HG03575 (cell line): ENCODE results near the gene TRPC4.

Experiments used
- ATAC-seq: cut with Tn5 transposase; IDR thresholded peaks from one replicate; pipeline ENCODE4 v1.9.1; 2021; ENCODE audit not compliant: unreplicated experiment, insufficient number of reproducible peaks, low FRiP score; ENCODE audit errors: extremely low read depth

The TRPC4 gene

GRCh38 chr13:37869756-37870488 is at the start of gene TRPC4:
Gene TRPC4 (minus strand): TSS chr13:37869772. CDS start chr13:37783333, 86,439 bp downstream.
- no peak for ATAC-seq

GRCh38 chr13:37918751-37919150 is 49.2 kb upstream of the TRPC4 start:
- ATAC-seq, result no peak

- no peak for ATAC-seq
Observed at GRCh38 chr13:37918116-37918714, 48.6 kb upstream of the TRPC4 start.

- ATAC-seq, result no peak
Observed at GRCh38 chr13:37914781-37915391, 45.3 kb upstream of the TRPC4 start.

- ATAC-seq, result no peak
Observed at GRCh38 chr13:37910790-37911189, 41.2 kb upstream of the TRPC4 start.

GRCh38 chr13:37906880-37907279 is 37.3 kb upstream of the TRPC4 start:
- no peak for ATAC-seq

GRCh38 chr13:37905736-37906135 is 36.2 kb upstream of the TRPC4 start:
- no peak for ATAC-seq

- no peak for ATAC-seq
Observed at GRCh38 chr13:37899753-37900152, 30.2 kb upstream of the TRPC4 start.

- ATAC-seq, result no peak
Observed at GRCh38 chr13:37893321-37893720, 23.7 kb upstream of the TRPC4 start.

- no peak for ATAC-seq
Observed at GRCh38 chr13:37889820-37890219, 20.2 kb upstream of the TRPC4 start.

- ATAC-seq, result no peak
Observed at GRCh38 chr13:37889102-37889501, 19.5 kb upstream of the TRPC4 start.

GRCh38 chr13:37886879-37887278 is 17.3 kb upstream of the TRPC4 start:
- ATAC-seq, result no peak

- ATAC-seq, result no peak
Observed at GRCh38 chr13:37884674-37885073, 15.1 kb upstream of the TRPC4 start.

- no peak for ATAC-seq
Observed at GRCh38 chr13:37884026-37884425, 14.5 kb upstream of the TRPC4 start.

- no peak for ATAC-seq
Observed at GRCh38 chr13:37878921-37879320, 9.3 kb upstream of the TRPC4 start.

GRCh38 chr13:37878496-37878895 is 8.9 kb upstream of the TRPC4 start:
- ATAC-seq, result no peak

GRCh38 chr13:37870895-37871550 is 1.5 kb upstream of the TRPC4 start:
- ATAC-seq, result no peak

- no peak for ATAC-seq
Observed at GRCh38 chr13:37870489-37870845, 895 bp upstream of the TRPC4 start.

GRCh38 chr13:37869506-37869755 is 141 bp downstream of the TRPC4 start:
- ATAC-seq, result no peak
